ENCODE data around the gene CIAO2B.

- TF ChIP-seq CTCF (IDR thresholded peaks at IDR 0.05; ENCODE audit: low read depth, low read length, missing input control) (no peak), FOXA1 (IDR thresholded peaks at IDR 0.05) (no peak), ZBTB33 (IDR thresholded peaks at IDR 0.05) (no peak), YY1 (IDR thresholded peaks at IDR 0.05) (no peak), MAX (IDR thresholded peaks at IDR 0.05) (no peak), REST (IDR thresholded peaks at IDR 0.05) (no peak), RAD21 (IDR thresholded peaks at IDR 0.05) (no peak)
Observed at GRCh38 chr16:66959704-66960161, 25.5 kb upstream of the CIAO2B start.

All from liver (tissue), 3 donors.